Dermis blood vessel endothelial cell (primary cell): Measurements from ENCODE around the gene SCT. TPM values are rescaled to one million over a fixed set of nuclear protein-coding genes. Genes with fewer than 3 reads are reported as not detected.

Experiments used
- DNase-seq: peaks from one replicate; pipeline ENCODE4 v3.0.0; 2010
- total RNA-seq: library from RNA; depleted of rRNA; stranded (reverse); fragments of >200 nt; gene quantifications from 2 replicates; pipeline ENCODE4 v1.2.3, GENCODE V29; 2014

The SCT gene
- total RNA-seq, 1 donor from 2014 or later, result not detected

GRCh38 chr11:609341-609811 lies 17.6 kb downstream of the SCT start:
- DNase-seq, result no peak

GRCh38 chr11:608791-609251 lies 18.2 kb downstream of the SCT start:
- DNase-seq, result no peak

GRCh38 chr11:607971-608659 lies 18.9 kb downstream of the SCT start:
- no peak for DNase-seq

- DNase-seq, result no peak
Observed at GRCh38 chr11:607020-607780, 19.8 kb downstream of the SCT start.

- DNase-seq, result peak; percentile 31
Observed at GRCh38 chr11:606245-606644, 20.7 kb downstream of the SCT start.

- no peak for DNase-seq
Observed at GRCh38 chr11:605286-606129, 21.5 kb downstream of the SCT start.

- DNase-seq, result no peak
Observed at GRCh38 chr11:603154-603553, 23.8 kb downstream of the SCT start.

- DNase-seq, result no peak
Observed at GRCh38 chr11:601573-602245, 25.3 kb downstream of the SCT start.

GRCh38 chr11:598005-598680 lies 28.8 kb downstream of the SCT start:
- no peak for DNase-seq

DNA sequence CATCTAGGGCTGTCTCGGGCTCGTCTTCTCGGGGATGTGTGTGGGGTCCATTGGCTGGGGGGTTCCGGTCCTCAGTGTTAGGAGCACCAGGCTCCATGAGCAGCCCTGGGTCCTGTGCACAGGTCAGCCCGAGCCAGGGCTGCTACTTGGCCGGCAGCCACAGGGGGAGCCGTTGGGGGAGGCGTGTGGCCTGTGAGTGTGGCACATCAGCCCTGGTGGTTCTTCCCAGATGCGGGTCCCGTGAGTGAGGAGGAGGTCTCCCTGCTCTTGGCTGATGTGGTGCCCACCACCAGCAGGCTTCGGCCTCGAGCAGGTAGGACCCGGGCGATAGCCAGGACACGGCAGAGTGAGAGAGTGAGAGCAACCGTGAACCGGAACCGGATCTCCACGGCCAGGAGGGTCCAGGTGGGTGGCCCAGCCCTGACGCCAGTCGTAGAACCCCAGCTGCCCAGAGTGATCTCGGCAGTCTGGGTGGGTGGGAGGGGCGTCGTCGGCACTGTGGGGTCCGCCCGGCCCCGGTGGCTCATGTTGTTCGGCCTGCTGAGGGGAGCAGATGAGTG lies 29.7 kb downstream of the SCT start:
- no peak for DNase-seq

DNA sequence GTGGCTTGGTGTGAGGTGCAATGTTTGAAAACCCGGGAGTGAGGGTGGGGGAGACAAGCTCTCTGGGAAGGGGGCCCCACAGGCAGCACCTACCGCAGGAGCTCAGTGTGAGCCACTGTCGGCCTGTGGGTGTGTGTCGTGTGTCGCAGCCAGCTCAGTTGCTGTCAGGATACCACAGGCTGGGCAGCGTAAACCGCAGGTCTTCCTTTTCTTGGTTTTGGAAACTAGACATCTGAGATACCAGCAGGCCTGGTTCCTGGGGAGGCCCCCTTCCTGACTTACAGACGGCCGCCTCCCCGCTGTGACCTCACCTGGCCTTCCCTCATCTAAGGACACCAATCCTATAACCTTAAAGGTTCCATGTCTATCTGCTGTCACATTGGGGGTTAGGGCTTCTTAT lies 30.6 kb downstream of the SCT start:
- no peak for DNase-seq

DNA sequence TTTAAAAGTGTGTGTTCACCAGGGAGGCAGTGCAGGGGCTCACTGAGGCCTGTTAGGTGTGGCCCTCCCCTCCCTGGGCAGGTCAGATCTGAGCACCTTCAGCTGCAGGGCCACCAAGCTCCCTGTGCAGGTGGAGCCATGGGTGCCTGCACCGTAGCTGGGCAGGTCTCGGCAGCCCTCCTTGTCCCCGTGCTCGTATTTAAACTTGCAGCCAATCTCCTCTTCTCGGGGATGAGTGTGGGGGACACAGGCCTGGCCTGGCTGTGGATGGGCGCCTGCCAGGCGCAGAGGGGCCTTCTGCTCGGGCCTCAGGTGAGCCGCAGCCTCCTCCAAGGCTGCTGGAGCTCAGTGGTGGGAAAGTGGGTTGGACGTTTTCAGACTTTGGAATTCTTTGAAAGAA lies 31.6 kb downstream of the SCT start:
- no peak for DNase-seq

- DNase-seq, result no peak
Observed at GRCh38 chr11:593347-593746, 33.6 kb downstream of the SCT start.

DNA sequence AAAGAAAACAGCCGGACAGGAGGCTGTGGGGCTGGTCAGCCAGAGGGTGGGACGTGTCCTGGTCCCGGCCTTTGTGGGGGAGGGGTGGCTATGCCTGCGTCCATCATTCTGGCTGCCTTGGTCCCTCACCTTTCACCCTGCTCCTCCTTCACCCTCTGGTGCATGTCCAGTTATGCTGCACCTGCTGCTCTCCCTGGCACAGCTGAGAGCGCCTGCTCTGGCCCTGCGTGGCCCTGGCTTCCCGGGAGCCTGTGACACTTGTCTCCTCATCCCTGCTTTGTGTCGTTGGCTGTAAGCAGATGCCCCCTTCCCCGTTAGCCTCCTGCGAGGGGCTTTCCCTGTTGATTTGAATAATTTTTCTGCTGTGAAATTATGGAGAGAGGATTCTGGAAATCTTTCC lies 34.1 kb downstream of the SCT start:
- DNase-seq, result no peak

DNA sequence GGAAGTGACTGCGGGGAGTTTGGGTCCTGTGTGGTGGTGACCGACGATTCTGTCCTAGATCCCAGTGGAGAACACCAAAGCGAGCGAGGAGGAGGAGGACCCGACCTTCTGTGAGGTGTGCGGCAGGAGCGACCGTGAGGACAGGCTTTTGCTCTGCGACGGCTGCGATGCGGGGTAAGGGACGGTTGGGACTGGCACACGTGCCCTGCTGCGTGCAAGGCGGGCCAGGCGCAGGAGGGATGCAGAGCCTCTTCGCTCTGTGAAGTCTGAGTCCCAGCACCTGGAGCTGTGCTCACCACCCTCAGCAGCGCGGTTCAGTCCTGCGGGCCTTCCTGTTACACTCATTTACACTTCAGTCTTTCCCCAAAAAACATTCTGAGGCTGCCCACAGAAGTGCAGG lies 34.5 kb downstream of the SCT start:
- no peak for DNase-seq

DNA sequence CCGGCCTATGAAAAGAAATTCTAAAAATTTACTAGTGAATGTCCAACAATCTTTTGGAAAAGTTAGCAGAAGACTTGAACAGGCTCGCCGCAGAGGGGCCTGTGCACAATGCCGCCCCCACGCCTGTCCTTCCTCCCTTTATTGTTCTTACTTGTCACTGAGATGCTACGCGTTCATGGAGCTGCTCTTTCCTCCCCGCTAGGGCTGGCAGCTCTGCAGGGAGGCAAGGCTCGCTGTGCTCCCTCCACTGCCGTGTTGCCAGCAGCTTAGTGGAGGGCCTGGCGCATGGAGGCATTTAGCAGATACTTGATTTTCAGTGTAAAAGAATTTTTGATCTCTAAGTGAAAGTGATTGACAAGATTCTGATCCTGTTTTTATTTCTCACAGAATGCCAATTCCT lies 36.0 kb downstream of the SCT start:
- no peak for DNase-seq

GRCh38 chr11:589798-590197 lies 37.2 kb downstream of the SCT start:
- no peak for DNase-seq

- peak; percentile 53 for DNase-seq
Observed at GRCh38 chr11:587978-588380, 39.0 kb downstream of the SCT start.

GRCh38 chr11:587546-587945 lies 39.4 kb downstream of the SCT start:
- DNase-seq, result no peak

DNA sequence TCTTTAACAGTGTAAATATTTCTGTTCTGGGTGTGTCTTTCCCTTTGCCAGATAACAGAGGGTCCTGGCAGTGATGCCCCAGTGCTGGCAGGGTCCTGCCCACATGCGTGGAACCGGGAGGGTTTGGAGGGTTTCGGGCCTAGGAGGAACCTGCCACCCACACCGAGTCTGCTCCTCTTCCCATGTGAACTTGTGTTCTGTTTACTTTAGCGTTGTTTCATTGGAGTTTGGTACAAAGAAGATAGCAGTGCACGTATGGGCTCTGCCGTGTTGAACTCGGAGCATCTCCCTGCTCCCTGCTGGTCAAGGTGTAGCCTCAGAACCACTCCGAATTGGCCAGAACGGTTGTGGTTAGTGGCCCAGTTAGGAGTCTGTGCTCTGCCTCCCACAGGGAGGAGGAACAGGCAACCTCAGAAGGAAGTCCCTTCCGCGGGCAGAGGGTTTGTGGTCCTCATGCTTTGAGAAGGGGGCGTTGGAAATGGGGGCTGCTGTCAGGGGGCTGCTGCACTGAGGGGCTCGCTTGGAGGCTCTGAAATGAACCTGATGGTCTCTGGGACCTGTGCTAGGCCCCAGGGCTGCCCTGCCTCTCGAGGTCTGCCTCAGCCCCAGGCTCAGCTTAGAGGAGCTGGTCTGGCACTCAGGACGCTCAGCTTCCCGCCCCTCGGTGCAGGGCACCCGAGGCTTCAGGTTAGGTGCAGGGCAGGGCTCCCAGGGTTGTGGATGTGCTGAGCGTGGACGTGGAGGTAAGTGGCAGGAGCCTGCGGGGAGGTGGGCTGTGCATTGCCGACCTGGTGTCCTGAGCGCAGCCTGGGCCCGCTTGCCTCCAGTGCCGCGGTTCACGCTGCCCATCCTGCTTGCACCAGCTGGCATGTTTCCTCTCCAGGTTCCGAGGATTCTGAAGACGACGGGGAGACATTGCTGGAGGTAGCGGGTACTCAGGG lies 40.3 kb downstream of the SCT start:
- no peak for DNase-seq

GRCh38 chr11:584287-584686 lies 42.7 kb downstream of the SCT start:
- DNase-seq, result no peak
